Superior temporal gyrus (tissue), 1 donor: ENCODE data around the gene TEKT3.

Experiments
- DNase-seq: peaks from one replicate; pipeline ENCODE4 v3.0.0-alpha.2; 2016; ENCODE audit errors: extremely low spot score

TEKT3 gene

DNA sequence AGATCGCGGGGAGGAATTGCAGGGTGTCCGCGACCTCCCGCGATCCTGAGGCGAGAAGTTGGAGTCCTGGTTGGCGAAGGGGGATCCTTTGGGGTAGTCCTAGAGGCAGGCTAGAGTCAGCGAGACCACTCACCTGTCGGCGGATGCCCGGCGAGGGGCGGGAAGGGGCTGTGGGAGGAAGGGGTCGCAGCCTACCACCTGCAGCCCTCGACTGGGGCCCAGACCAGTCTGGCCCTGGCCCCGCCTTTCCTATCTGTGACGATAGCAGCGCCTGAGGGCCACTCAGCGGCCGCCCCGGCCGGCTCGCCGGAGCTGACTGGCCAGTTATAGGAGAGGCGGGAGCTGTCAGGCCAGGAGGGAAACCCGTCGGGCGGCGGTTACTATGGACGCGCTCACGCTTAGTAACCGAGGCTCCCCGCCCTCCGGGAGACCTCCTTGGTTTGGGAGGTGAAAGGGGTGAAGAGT lies at the start of gene TEKT3:
TSS of gene TEKT3 (minus strand) at position 213 of the 465 bp plus-strand sequence. CDS start 10,012 bp downstream, outside the sequence.
- DNase-seq: peak; percentile 80

DNA sequence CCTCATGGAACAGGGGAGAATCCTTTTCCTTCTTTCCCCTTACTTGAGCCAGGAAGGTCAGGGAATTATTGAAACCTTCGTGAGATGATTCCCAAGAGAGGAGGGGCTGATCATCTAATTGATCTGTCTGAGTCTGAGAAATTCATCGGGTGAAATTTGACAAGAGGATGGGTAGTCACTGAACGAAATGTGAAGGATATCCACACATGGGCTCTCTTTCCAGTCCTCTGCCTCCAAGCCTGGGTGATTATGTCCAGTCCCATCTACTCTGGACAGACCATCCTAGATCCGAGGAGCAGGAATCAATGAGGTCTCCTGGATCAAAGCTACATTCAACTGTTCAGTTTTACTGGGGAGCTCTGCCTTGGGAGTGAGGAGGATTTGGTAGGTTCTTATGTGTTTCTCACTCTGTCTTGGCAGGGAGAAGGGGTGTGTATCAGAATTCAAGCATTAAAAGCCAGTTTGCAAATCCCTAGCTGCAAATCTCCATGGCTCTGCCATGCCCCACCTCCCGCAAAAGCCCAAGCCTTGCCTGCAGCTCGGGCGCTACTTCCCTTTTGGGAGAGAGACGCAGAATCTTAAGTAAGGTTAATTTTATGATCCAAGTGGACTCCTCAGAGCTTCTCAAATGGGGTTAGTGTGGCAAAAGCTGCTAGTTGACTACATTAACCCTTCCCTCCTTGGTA lies 47.1 kb upstream of the TEKT3 start:
- no peak for DNase-seq

DNA sequence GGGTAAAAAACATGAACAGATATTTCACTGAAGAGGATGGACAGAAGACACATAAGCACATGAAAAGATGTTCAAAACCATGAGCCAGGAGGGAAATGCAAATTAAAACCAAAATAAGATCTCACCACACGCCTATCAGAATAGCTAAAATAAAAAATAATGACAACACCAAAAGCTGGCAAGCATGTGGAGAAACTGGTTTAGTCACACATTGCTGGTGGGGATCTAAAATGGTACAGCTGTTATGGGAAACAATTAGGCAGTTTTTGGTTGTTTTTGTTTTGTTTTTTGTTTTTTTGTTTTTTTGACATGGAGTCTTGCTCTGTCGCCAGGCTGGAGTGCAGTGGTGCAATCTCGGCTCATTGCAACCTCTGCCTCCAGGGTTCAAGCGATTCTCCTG lies 44.7 kb upstream of the TEKT3 start:
- DNase-seq: no peak

DNA sequence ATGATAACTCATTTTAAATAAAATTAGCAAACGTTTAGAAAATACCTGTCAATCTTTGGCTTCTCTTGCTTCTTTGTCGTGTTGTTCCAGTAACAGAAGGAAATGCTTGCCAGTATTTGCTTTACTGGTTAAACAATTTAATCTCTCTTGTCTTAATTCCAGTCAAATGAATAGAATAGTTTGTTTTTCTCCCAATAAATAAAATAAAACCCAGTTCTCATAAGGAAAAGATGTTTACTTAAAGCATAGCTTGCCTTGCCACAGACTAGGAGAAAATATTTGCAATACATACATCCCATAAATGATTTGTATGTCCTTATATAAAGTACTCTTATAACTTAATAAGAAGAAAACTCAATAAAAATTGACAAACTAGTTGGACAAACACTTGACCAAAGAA lies 43.9 kb upstream of the TEKT3 start:
- no peak for DNase-seq

GRCh38 chr17:15384142-15384787 lies 42.9 kb upstream of the TEKT3 start:
- peak; percentile 57 for DNase-seq

- no peak for DNase-seq
Measured at GRCh38 chr17:15382914-15383313, 41.5 kb upstream of the TEKT3 start.

- DNase-seq: no peak
Measured at GRCh38 chr17:15381707-15382106, 40.3 kb upstream of the TEKT3 start.

GRCh38 chr17:15380446-15380845 lies 39.0 kb upstream of the TEKT3 start:
- no peak for DNase-seq

- no peak for DNase-seq
Measured at GRCh38 chr17:15379659-15380058, 38.3 kb upstream of the TEKT3 start.

DNA sequence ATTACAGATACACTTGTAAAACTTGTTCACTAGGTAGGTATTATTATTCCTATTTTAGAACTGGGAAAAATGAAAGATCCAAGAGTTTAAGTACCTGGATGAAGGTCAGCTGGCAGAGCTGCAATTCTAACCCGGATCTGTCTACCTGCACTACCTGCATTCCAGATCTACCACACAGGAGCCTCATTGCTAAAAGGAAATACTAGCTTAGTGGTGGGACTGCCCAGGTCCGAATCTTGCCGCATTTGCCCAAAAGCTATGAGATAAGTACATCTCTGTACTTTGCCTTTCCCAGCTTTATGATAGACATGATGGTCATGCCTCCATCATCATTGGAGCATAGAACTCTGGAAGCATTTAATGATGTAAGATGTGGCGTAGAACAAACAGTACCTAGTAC lies 36.8 kb upstream of the TEKT3 start:
- no peak for DNase-seq

GRCh38 chr17:15377616-15378015 lies 36.2 kb upstream of the TEKT3 start:
- peak; percentile 78 for DNase-seq

- DNase-seq: no peak
Measured at GRCh38 chr17:15377200-15377599, 35.8 kb upstream of the TEKT3 start.

DNA sequence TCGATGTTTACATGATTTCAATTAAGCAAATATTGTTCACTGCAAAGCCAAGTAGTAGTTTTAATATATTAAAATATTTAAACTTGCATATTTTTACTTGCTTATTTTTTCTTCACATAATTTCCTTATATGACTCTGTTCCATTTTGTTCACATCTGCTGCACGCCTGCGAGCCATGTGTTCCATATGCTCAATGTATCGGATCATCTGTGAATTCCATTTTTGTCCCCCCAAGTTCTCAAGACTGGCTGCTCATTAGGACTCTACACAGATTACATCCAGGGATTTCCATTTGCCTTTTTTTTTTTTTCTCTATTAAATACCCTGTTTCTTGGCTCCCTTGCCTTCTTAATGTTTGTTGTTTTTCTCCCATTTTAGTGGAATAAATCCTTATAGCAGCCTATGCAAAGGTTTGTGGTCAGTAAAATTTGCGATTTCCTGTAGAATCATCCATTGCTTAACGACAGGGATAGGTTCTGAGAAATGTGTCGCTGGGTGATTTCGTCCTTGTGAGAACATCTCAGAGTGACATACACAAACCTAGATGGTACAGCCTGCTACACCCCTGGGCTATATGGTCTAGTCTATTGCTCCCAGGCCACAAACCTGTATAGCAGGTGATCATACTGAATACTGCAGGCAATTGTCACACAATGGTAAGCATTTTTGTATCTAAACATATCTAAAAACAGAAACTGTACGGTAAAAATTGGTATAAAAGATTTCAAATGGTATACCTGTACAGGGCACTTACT lies 30.2 kb upstream of the TEKT3 start:
- DNase-seq: no peak

GRCh38 chr17:15368600-15368999 lies 27.2 kb upstream of the TEKT3 start:
- no peak for DNase-seq

- no peak for DNase-seq
Measured at GRCh38 chr17:15366026-15366425, 24.6 kb upstream of the TEKT3 start.

DNA sequence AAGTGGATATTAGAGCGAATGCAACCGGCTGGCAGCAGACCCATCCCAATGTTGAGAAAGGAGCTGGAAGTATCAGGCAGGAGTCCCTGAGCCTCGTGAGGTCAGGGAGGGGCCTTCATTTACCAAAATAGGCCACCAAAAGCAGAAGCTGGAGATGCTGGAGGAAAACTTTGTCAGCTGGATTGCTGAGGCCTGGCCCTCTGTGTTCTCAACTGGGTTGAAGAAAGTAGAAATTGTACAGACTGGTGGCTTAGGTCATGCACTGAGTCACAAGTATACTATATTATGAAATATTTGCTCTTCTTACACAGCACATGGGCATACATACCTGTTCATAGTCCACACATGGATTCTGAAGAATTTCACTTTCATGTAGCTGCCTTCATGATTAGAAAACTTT lies 23.2 kb upstream of the TEKT3 start:
- DNase-seq: no peak

DNA sequence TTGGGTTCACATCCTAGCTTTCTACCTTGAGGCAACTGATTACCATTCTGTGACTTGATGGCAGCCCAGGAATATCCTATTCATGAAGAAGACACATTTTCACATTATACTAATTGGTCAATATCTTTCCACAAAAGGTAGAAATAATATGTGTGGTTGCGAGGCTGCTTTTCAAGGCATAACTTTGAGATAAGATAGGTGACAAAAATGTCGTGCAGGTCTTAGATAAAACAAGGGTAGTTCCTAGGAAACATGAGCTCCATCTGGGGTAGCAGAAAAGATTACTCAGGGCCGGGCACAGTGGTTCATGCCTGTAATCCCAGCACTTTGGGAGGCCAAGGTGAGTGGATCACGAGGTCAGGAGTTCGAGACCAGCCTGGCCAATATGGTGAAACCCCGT lies 22.3 kb upstream of the TEKT3 start:
- no peak for DNase-seq

DNA sequence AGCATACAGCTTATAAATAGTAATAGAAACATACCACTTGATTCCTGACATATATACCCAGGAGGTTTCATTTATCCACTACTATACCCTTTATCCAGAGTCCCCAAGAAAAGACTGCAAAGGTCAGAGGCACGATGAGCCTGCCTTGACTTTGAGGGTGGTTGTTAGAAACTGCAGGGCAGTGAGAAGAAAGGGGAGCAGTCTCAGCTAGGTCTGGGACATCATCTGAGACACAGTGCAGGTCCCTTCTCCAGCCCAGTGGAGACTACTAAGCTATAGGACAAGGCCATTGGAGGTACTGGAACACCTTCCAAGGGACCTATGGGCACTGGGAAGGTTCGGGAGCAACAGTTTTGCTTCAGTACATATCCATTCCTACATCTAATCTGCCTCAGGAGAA lies 20.2 kb upstream of the TEKT3 start:
- DNase-seq: no peak

DNA sequence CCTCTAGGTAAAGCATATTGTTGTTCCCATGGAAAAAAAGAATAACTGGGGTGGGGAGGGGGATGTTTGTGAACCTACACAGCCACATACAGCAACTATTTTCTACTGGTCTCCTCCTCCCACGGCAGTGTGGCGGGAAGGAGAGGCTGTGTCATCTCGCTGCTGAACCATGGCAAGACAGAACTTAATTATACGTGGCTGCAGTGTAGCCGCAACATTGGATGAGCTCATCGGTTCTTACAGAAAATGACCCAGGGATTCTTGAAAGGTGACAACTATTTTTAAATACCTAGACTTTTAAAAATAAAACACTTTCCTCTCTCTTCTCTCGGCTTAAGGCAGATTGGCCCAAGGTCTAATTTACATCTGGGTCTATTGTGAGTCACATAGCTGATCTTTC lies 19.8 kb upstream of the TEKT3 start:
- no peak for DNase-seq

DNA sequence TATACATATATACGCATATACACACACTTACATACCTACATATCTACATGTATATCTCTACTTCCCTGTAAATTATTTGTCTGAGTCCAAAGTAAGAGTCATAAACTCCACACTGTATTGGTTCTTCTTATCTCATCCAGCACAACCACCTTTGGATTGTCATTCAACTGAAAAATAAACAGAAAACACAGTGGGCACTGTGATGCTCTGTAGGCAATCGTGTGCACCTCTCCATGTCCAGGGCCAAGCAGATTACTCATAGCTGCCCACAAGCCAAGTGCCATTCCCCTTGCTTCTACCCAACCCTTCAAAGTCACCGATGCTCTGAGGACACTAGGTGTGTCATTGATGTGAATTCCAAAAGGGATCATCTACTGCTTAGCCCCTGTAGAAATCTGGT lies 12.9 kb upstream of the TEKT3 start:
- no peak for DNase-seq

DNA sequence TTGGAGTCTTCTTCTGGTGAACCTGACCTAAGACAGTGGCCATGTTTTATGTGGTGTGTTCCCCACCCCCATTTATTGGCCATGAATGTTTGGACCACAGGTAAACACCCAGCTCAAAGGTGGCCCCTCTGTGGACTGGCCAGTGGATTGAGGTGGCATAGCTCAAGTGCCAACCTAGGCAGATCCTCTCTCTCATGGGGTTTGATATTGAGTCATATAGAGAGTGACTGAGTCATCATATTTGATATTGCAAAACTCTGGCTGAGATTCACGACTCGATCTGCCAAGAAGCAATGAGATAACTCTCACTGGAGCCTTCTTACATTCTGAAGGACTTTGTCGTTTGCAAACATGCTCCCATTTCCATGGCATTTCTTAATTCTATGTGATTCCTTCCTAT lies 10.5 kb upstream of the TEKT3 start:
- DNase-seq: no peak

DNA sequence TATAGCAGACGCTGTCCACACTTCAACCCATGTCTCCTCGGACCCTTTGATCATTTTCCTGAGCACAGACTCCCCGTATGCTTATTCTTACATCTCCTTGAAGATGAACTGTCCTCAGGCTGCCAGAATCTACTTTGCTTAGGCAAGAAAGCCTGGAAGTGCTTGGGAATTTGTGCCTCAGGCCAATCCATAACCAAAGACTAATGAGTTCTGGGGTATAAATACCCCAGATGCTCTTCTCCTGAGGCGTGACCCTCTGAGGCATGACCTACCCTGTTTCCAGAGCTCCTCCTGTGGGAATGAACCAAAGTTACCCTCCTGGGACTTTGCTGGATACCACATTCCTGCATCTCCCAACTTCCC lies 10.1 kb upstream of the TEKT3 start:
- DNase-seq: no peak
